GM18498 (cell line): ENCODE results near the gene MOB3B.

Experiments
- ATAC-seq: cut with Tn5 transposase; IDR thresholded peaks from one replicate; pipeline ENCODE4 v1.9.1; 2021; ENCODE audit warnings: mild to moderate bottlenecking, moderate library complexity; ENCODE audit not compliant: unreplicated experiment

MOB3B gene

DNA sequence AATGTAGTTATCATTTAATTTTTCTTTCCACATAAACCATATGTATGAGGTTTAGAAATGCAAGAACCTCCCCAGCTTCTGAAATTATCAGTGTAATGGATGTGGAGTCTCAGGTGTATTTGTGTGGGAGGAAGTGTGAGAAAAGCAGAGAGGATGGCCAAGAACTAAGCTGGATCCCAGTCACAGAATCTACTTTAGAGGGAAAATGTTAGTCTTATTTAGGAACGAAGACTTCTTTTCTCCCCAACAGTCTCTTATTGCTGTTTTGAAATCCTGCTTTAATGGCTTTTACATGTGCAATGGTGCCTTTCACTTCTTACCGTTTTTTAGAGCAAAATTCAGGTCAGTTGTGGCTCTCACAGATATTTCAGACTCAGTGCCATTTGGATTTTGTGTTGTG is 235.6 kb downstream of the MOB3B start:
- no peak for ATAC-seq

DNA sequence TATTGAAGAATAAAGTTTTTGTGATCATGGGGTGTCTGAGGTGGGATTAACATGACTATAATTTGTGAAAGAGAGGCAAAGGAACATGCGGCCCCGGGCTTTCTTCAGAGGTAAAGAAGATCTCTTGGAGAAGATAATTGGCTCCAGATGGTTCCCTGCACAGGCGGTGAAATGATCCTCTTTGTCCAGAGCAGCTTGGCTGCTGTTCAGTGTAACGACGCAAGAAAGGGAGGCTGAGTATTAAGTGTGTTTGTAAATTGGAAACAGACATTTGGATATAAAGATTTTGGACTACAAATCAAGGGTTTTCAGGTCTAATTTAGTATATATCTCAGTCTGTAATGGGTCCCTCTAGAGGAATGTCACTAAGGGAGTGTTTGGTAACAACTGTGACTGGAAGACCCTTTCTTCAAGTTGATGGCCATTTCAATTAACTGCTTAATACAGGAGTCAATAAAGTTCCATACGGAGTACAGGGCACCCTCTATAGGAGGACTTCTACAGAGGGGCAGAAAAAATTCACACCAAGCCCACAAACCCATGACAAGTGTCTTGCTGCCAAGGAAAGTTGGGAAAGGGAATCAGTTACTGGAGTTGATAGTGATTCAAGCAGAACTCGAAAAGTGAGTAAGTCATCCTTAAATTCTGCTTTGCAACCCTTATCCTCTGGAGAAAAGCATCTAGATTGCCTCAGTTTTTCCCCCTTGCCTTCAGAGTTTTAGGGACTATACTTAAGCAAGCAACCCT is 236.8 kb downstream of the MOB3B start:
- no peak for ATAC-seq

DNA sequence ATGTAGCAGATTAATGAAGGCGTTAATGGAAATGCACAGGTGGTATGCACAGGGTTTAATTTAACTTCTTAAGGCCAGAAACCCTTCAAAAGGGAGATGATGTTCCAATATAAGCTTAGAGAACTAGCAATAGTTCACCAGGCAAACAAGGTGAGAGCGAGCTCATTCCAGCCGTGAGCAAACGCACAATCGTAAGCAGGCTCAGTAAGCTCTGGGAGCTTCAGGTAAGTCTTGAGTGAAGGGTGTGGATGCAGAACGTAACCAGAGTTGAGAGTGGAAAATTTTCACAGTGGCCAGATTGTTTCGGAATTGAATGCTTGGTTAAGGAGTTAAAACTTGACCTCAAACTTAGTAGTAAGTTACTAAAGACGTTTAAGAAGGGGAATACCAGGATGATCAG is 238.3 kb downstream of the MOB3B start:
- ATAC-seq = no peak

DNA sequence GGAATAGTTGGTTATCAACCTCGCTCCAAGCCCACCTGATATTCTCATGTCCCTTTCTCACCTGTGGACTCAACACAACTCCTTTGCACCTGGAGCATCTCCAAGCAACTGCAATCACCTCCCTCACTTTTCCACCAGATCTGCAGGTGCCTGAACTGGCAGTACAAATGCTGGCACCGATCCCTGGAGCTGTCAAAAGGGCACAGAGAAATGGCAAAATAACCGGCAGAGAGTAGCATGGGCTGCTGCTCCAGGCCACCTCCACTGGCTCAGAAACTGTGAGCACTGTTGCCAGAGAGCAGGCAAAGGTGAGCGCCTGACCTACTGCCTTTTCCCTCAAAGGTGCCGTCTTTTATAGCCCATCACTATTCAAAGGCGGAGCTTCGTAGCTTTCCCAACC is 247.3 kb downstream of the MOB3B start:
- ATAC-seq = no peak

DNA sequence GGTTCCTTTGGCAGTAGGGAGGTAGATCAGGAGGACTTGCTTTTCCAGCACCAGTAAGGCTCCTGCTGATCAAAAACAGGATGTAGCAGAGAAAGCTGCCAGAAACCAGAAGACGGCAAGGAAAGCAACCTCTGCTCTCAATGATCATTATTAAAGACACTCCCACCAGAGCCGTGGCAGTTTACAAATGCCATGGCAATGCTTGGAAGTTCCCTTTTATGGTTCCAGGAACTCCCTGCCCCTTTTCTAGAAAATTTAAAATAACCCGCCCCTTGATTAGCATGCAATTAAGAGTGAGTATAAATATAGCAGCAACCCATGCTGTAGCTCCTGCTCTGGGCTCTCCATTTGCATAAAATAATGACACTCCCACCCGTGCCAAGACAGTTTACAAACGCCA is 248.8 kb downstream of the MOB3B start:
- ATAC-seq = no peak

DNA sequence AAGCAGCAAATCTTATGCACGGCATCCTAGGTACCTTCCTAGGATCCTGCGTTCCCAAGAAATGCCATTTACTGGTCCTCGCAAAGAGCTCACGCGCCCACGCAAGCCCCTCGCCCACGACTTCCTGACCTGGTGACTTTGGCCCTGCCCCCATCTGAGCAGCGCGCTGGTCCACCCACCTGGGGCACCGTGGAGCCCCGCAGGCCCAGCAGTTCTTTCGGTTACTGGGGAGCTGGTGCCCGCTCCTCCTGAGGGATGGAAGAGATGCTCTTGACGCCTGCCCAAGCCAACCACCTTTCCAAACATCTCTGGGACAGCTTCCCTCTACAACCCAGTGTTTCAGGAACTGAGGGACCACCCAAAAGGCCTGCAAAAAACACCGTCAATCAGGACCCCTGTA is 249.4 kb downstream of the MOB3B start:
- no peak for ATAC-seq

DNA sequence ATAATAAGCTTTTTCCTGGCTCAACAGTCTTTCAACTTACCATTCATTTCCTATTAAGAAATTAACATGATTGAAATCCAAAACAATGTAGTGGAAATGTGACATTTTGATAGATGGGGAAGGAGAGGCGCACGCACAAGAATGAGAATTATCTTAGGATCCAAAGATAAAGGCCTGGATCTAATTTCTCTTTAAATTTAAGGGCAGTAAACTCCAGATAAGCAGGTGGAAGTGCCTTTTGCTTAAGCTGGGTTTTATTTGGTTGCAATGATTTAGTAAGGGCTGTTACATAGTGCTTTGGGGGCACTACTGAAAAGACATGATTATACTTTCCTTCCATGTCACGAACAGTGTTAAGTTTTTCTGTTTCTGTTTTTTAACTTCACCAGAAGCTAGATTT is 250.0 kb downstream of the MOB3B start:
- ATAC-seq = no peak

DNA sequence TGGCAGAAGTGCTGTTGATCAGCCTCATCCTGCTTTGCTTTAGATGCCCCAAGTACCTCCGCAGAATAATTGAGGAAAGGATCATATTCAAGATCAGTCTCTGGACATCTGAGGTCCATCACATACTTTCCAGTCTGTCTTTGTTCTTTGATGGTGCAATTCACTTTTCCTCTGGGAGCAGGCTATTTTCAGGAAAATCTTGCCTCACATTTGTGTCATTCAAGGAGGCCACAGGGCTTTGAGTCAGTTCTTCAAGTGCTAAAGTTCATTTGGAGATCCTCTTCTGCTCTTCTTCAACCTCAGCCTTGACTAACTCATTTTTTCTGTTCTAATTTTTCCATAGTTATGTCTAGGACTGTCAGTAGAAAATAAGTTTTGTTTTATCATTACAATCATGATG is 251.2 kb downstream of the MOB3B start:
- no peak for ATAC-seq

DNA sequence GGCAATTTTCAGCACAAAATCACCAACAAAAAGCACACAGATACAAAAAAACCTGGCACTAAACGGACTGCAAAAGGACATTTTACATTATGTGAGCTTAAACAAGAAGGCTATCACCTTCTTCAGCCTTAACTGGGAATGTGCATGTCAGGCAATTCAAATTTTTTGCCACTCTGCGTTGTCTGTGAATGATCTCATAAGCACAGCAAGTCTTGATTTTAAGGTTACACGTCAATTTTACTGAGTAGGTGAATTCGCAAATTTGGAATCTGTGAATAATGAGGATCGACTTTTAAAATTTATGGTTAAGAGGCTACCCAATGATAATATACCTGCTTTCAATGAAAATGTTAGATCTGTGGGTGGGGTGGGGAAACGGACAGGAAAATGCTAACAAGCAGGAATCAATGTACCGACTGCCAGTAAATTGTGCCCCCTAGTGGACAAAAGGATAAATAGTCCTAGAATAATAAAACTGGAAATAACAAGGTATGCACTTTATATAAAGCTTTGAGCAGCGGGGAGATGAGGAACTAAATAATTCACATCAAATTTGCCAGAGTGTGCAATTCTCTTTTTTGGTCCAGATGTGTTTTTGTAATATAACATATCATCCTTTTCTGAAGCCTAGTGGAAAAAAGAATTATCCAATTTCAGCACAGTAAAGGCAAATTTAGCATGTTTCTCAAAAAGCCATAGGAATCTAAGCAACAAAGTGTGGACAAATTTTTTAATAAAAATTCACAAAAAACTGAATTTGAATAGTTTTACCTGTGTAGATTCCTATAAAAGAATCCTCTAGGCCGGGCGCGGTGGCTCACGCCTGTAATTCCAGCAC is 253.2 kb downstream of the MOB3B start:
- no peak for ATAC-seq
